Tibial nerve (tissue), 4 donors: ENCODE results near the gene DNAJC4. TPM values are rescaled to one million over a fixed set of nuclear protein-coding genes. Genes with fewer than 3 reads are reported as not detected.

Experiments used
- DNase-seq, 2 donors: peaks; one replicate each; pipeline ENCODE4 v3.0.0-alpha.2; 2019; ENCODE audit warnings: low spot score in 2 of 2
- H3K27ac ChIP-seq, 4 donors: fragments of 200-600 bp; sonication (generic) in 3 of 4; one replicate each; pipeline ENCODE4 v1.5.1; 2017 to 2019; ENCODE audit warnings: mild to moderate bottlenecking in 1 of 4
- H3K27me3 ChIP-seq, 2 donors: fragments of 200-600 bp; sonication (generic) in 1 of 2; one replicate each; pipeline versions ENCODE4 v1.5.1 to v1.6.0; 2017 to 2019
- H3K36me3 ChIP-seq, 3 donors: fragments of 200-600 bp; sonication (generic); one replicate each; pipeline ENCODE4 v1.5.1; 2018 to 2019
- H3K4me1 ChIP-seq, 4 donors: fragments of 200-600 bp; sonication (generic) in 3 of 4; one replicate each; pipeline ENCODE4 v1.5.1; 2017 to 2019
- H3K4me3 ChIP-seq, 4 donors: fragments of 200-600 bp; sonication (generic) in 3 of 4; one replicate each; pipeline ENCODE4 v1.5.1; 2017 to 2019; ENCODE audit warnings: mild to moderate bottlenecking in 1 of 4, moderate library complexity in 1 of 4
- H3K9me3 ChIP-seq, 4 donors: fragments of 200-600 bp; sonication (generic) in 3 of 4; one replicate each; pipeline ENCODE4 v1.5.1; 2017 to 2019
- CTCF ChIP-seq, 5 experiments: fragments of 200-600 bp in 3 of 5; fragments of 450-650 bp in 2 of 5; sonication (generic) in 3 of 5; IDR thresholded peaks; one replicate each; pipeline ENCODE4 v1.5.1; 2016 to 2019; ENCODE audit warnings: antibody characterized with exemption in 5 of 5, mild to moderate bottlenecking in 3 of 5, moderate library complexity in 2 of 5
- EP300 ChIP-seq, 2 donors: sonication (generic); formaldehyde crosslinking; IDR thresholded peaks; one replicate each; pipeline ENCODE4 v1.6.1; 2017; ENCODE audit warnings: antibody characterized with exemption in 2 of 2, mild to moderate bottlenecking in 1 of 2
- POLR2A ChIP-seq, 2 donors: fragments of 450-650 bp; IDR thresholded peaks; one replicate each; pipeline ENCODE4 v1.6.1; 2017; ENCODE audit warnings: antibody characterized with exemption in 2 of 2, mild to moderate bottlenecking in 2 of 2, moderate library complexity in 2 of 2
- WGBS, 2 donors: methylation state at CpG; one replicate each; pipeline ENCODE4 v1.1.5; 2018; 5-methylcytosine and 5-hydroxymethylcytosine counted together
- total RNA-seq, 4 donors: library from RNA; depleted of rRNA; stranded (reverse); fragments of >200 nt; gene quantifications; one replicate each; pipeline ENCODE4 v1.1.0, GENCODE V29; 2016

DNAJC4 gene
- total RNA-seq, 4 donors from 2014 or later: 20.1 to 42.0 (median 25.8) TPM

GRCh38 chr11:64185175-64185692, 45.1 kb upstream of the DNAJC4 start:
- peaks cover 0 to 47% (median 37%) of the 10 kb centered on the region in 4 donors for H3K4me1 ChIP-seq
- peak overlapping the region; percentile 51 to 77 (median 70) for H3K4me3 ChIP-seq
- 0 to 4% methylated on average over 15 to 35 of the region's 52 CpGs for WGBS, 2 donors
- no peaks in the 10 kb centered on the region for H3K9me3 ChIP-seq
- peak; percentile 78 to 80 for DNase-seq
- peak overlapping the region; percentile 90 to 99 (median 95) for H3K27ac ChIP-seq
- TF ChIP-seq POLR2A (IDR thresholded peaks at IDR 0.05) (peak; percentile 99), EP300 (IDR thresholded peaks at IDR 0.05) (peak; percentile 29 to 98), CTCF (IDR thresholded peaks at IDR 0.05) (peak; percentile 30 to 81 (median 42))
- no peaks in the 10 kb centered on the region for H3K36me3 ChIP-seq
- no peaks in the 10 kb centered on the region for H3K27me3 ChIP-seq

GRCh38 chr11:64185693-64186491, 44.5 kb upstream of the DNAJC4 start, which contains the start of gene STIP1:
TSS of gene STIP1 (plus strand) at chr11:64186171. CDS start at chr11:64186262, 91 bp downstream.
- DNase-seq: peak; percentile 98 to 99
- Histone ChIP-seq H3K27me3 (no peaks in the 10 kb centered on the region), H3K4me3 (peak within 1 kb of the TSS; percentile 51 to 77 (median 70)), H3K36me3 (no peaks in the 10 kb centered on the region), H3K4me1 (peaks cover 0 to 43% (median 33%) of the 10 kb centered on the region in 4 donors), H3K27ac (peak within 1 kb of the TSS; percentile 90 to 99 (median 95)), H3K9me3 (no peaks in the 10 kb centered on the region)
- 0 to 1% methylated on average over 41 of the region's 74 CpGs for WGBS, 2 donors
- peak; percentile 78 to 79 for TF ChIP-seq POLR2A (IDR thresholded peaks at IDR 0.05)
- TF ChIP-seq EP300 (IDR thresholded peaks at IDR 0.05): peak; percentile 71 to 99
- TF ChIP-seq CTCF (IDR thresholded peaks at IDR 0.05): peak in 4 of 5 experiments; percentile 19 to 46 (median 28)

GRCh38 chr11:64186492-64187165, 43.7 kb upstream of the DNAJC4 start:
- Histone ChIP-seq H3K36me3 (no peaks in the 10 kb centered on the region), H3K4me3 (no peak overlapping the region), H3K4me1 (peaks cover 0 to 40% (median 26%) of the 10 kb centered on the region in 4 donors), H3K27ac (no peak overlapping the region), H3K27me3 (no peaks in the 10 kb centered on the region), H3K9me3 (no peaks in the 10 kb centered on the region)
- WGBS, 2 donors: 1% methylated on average over 20 to 26 of the region's 48 CpGs
- no peak for DNase-seq
- TF ChIP-seq CTCF (IDR thresholded peaks at IDR 0.05) (no peak), POLR2A (IDR thresholded peaks at IDR 0.05) (no peak), EP300 (IDR thresholded peaks at IDR 0.05) (no peak)

GRCh38 chr11:64192434-64192833, 37.9 kb upstream of the DNAJC4 start:
- DNase-seq: no peak
- Histone ChIP-seq H3K4me3 (no peak overlapping the region), H3K36me3 (peaks cover 4 to 54% (median 14%) of the 10 kb centered on the region in 3 donors), H3K27me3 (no peaks in the 10 kb centered on the region), H3K9me3 (no peaks in the 10 kb centered on the region), H3K4me1 (peaks cover 0 to 10% (median 2%) of the 10 kb centered on the region in 4 donors), H3K27ac (no peak overlapping the region)
- 91 to 93% methylated on average over 5 of the region's 5 CpGs for WGBS, 2 donors
- TF ChIP-seq EP300 (IDR thresholded peaks at IDR 0.05) (no peak), POLR2A (IDR thresholded peaks at IDR 0.05) (no peak), CTCF (IDR thresholded peaks at IDR 0.05) (no peak)
